Thyroid gland (tissue), 4 donors: Measurements from ENCODE around the gene HHATL. TPM values are rescaled to one million over a fixed set of nuclear protein-coding genes. Genes with fewer than 3 reads are reported as not detected.

ENCODE experiments used
- DNase-seq, 2 donors: peaks; one replicate each; pipeline ENCODE4 v3.0.0-alpha.2; 2019
- H3K27ac ChIP-seq, 3 donors: fragments of 200-600 bp; sonication (generic); 1 replicate in 2 of 3; 2 replicates in 1 of 3; pipeline ENCODE4 v1.5.1; 2016 to 2019; ENCODE audit warnings: mild to moderate bottlenecking in 1 of 3, moderate library complexity in 1 of 3
- H3K27me3 ChIP-seq: fragments of 200-600 bp; sonication (generic); one replicate; pipeline ENCODE4 v1.5.1; 2019
- H3K36me3 ChIP-seq, 2 donors: fragments of 200-600 bp; sonication (generic); one replicate each; pipeline ENCODE4 v1.5.1; 2016 to 2019
- H3K4me1 ChIP-seq, 2 donors: fragments of 200-600 bp; sonication (generic); one replicate each; pipeline ENCODE4 v1.5.1; 2017 to 2019
- H3K4me3 ChIP-seq, 3 donors: fragments of 200-600 bp; sonication (generic); replicated peaks in 1 of 3; 1 replicate in 2 of 3; 2 replicates in 1 of 3; pipeline ENCODE4 v1.5.1; 2016; ENCODE audit warnings: mild to moderate bottlenecking in 1 of 3
- H3K9me3 ChIP-seq: fragments of 200-600 bp; sonication (generic); one replicate; pipeline ENCODE4 v1.5.1; 2017
- CTCF ChIP-seq, 6 experiments: fragments of 200-600 bp in 3 of 6; fragments of 450-650 bp in 3 of 6; sonication (generic) in 3 of 6; IDR thresholded peaks; one replicate each; pipeline ENCODE4 v1.5.1; 2016 to 2019; ENCODE audit warnings: antibody characterized with exemption in 6 of 6, mild to moderate bottlenecking in 2 of 6, inconsistent platforms in 1 of 6, moderate library complexity in 1 of 6
- POLR2A ChIP-seq, 2 donors: fragments of 450-650 bp; IDR thresholded peaks; one replicate each; pipeline ENCODE4 v1.6.1; 2017; ENCODE audit warnings: antibody characterized with exemption in 2 of 2, mild to moderate bottlenecking in 2 of 2, moderate library complexity in 1 of 2
- WGBS, 2 donors: methylation state at CpG; one replicate each; pipeline ENCODE4 v1.1.5; 2017; 5-methylcytosine and 5-hydroxymethylcytosine counted together
- intact Hi-C: fragments of 100-400 bp; cut with DNase I; formaldehyde crosslinking; loops from one replicate; pipeline ENCODE4 v1.15.1; 2023
- total RNA-seq, 4 donors: library from RNA; depleted of rRNA; stranded (reverse); fragments of >200 nt; gene quantifications; one replicate each; pipeline ENCODE4 v1.2.3, GENCODE V29; 2016

Gene HHATL
- total RNA-seq, 4 donors from 2014 or later = 15.7 to 64.1 (median 32.4) TPM

- Histone ChIP-seq H3K4me1 (peaks cover 21 to 30% of the 10 kb centered on the region in 2 donors), H3K4me3 (no peak overlapping the region), H3K9me3 (no peaks in the 10 kb centered on the region), H3K27ac (no peak overlapping the region), H3K36me3 (no peaks in the 10 kb centered on the region), H3K27me3 (no peaks in the 10 kb centered on the region)
- TF ChIP-seq POLR2A (IDR thresholded peaks at IDR 0.05) (no peak), CTCF (IDR thresholded peaks at IDR 0.05) (no peak)
- 90 to 91% methylated on average over 9 to 10 of the region's 10 CpGs for WGBS, 2 donors
- intact Hi-C loops = no loop called here
- no peak for DNase-seq
Measured at GRCh38 chr3:42705962-42706585, 3.5 kb upstream of the HHATL start.

DNA sequence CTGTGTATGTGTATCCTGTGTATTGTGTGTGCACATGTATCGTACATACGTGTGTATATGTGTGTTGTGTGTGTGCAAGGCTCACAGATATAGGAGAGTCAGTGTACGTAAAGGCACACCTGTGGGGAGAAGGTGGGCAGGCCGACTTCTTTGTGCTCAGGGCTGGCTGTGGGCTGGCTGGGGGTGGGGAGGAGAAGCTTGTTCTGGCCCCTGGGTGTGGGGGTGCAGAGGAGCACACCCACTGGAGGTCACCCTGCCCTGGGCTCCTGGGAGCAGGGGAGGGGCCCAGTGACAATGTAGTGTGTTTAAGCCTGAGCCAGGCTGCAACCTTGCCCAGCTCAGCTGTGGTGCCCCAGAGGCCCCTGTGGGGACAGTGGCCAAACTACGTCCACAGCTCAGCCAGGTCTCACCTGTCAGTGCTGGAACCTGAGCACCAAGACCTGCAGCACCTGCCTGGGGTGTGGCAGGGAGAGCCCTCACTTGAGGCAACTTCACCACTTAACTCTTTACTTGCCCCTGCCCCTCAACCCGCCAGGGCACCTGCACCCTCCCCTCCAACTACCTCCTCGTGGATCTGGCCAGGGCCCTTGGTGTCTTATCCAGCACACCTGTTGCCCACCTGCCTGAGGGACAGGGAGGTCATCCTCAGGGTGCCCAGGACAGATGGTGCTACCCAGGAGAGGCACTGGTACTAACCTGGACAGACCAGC is 2.6 kb upstream of the HHATL start:
- Histone ChIP-seq H3K4me1 (peaks cover 16 to 27% of the 10 kb centered on the region in 2 donors), H3K27me3 (no peaks in the 10 kb centered on the region), H3K9me3 (no peaks in the 10 kb centered on the region), H3K27ac (no peak overlapping the region), H3K4me3 (no peak overlapping the region), H3K36me3 (no peaks in the 10 kb centered on the region)
- WGBS, 2 donors = 82 to 90% methylated on average over 6 to 7 of the region's 7 CpGs
- intact Hi-C loops = no loop called here
- TF ChIP-seq POLR2A (IDR thresholded peaks at IDR 0.05) (no peak), CTCF (IDR thresholded peaks at IDR 0.05) (no peak)
- DNase-seq = no peak

DNA sequence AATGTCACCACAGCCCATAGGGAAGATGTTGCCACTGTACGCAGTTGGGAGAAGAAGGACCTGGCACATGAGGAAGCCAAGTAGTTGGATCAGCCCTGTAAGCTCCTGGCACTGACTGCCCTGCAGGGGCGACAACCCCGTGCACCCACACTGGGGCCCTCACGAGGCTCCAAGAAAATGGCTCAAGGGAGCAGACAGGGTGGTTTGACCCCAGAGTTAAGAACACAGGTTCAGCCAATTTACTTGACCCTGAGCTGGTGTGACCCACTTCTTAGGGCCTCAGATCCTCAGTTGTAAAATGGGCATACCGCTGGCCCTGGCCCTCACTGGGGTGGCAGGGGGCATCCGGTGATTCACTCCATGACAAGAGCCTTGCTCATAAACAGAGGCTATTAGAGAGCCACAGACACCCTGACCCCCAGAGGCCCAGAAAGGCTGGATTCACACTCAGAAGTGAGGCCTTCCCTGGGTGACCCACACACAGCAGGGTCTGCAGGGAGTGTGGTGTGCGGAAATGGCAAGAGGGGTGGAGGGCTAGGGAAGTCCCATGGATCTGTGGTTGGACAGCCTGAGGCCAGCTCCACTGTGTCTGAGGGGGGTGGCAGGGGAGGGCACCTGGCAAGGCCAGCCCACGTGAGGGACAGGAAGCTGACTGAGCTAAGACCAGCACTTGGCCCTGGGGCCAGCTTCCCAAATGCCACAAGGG is 1.7 kb upstream of the HHATL start:
- Histone ChIP-seq H3K27me3 (no peaks in the 10 kb centered on the region), H3K9me3 (no peaks in the 10 kb centered on the region), H3K4me3 (no peak overlapping the region), H3K36me3 (no peaks in the 10 kb centered on the region), H3K27ac (no peak overlapping the region), H3K4me1 (peaks cover 14 to 27% of the 10 kb centered on the region in 2 donors)
- DNase-seq = no peak
- intact Hi-C loops = no loop called here
- no peak for TF ChIP-seq POLR2A (IDR thresholded peaks at IDR 0.05)
- no peak for TF ChIP-seq CTCF (IDR thresholded peaks at IDR 0.05)
- 92 to 94% methylated on average over 7 to 8 of the region's 8 CpGs for WGBS, 2 donors

DNA sequence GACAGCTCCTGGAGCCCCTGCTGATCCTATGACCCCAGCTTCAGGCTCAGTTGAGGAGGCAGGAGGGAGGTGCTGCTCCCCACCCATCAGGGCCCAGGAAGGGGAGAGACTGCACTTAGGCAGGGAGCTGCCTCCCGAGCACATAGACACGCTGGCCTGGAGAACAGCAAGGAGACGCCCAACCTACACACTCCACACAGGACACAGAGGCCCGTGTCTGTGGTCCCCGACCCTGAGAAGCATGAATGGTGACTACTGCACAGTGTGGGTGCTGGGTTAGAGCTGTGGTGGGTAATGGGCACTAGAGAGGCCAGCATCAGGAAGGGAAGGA is 1.1 kb upstream of the HHATL start:
- WGBS, 2 donors = 78 to 100% methylated on average over 3 to 5 of the region's 5 CpGs
- Histone ChIP-seq H3K27ac (no peak overlapping the region), H3K4me1 (peaks cover 14 to 27% of the 10 kb centered on the region in 2 donors), H3K4me3 (no peak overlapping the region), H3K9me3 (no peaks in the 10 kb centered on the region), H3K36me3 (no peaks in the 10 kb centered on the region), H3K27me3 (no peaks in the 10 kb centered on the region)
- no peak for DNase-seq
- intact Hi-C loops = no loop called here
- TF ChIP-seq POLR2A (IDR thresholded peaks at IDR 0.05) = no peak
- no peak for TF ChIP-seq CTCF (IDR thresholded peaks at IDR 0.05)
